SKM-1 treated with dmso at 0.1 percent for 144 hours (cell line): ENCODE results near the gene AKAIN1.

Source experiments
- DNase-seq: peaks from one replicate; lab custom pipeline; 2025; ENCODE audit not compliant: unreplicated experiment; lab: John Stamatoyannopoulos, UW

The AKAIN1 gene

GRCh38 chr18:5097116-5097703, 99.8 kb downstream of the AKAIN1 start:
- no peak for DNase-seq

- DNase-seq: no peak
Observed at GRCh38 chr18:5095239-5095638, 101.8 kb downstream of the AKAIN1 start.

- no peak for DNase-seq
Observed at GRCh38 chr18:5093902-5094301, 103.2 kb downstream of the AKAIN1 start.
